Measurements from ENCODE around the gene NAV2.

The NAV2 gene

GRCh38 chr11:19777039-19777376 lies 64.4 kb downstream of the NAV2 start:
- Histone ChIP-seq H2AFZ (ENCODE audit: low read length) (no peak overlapping the region), H3K9me3 (replicated peaks; ENCODE audit: insufficient read depth, low read length) (no peaks in the 10 kb centered on the region), H4K20me1 (ENCODE audit: insufficient read depth, low read length) (0 out of 2 replicates have a peak, but pooled peaks cover 7% of the 10 kb centered on the region), H3K36me3 (replicated peaks; ENCODE audit: insufficient read depth, low read length) (no peaks in the 10 kb centered on the region), H3K4me1 (ENCODE audit: low read length) (no peaks in the 10 kb centered on the region), H3K27ac (ENCODE audit: low read length) (no peak overlapping the region), H3K79me2 (ENCODE audit: low read length) (no peaks in the 10 kb centered on the region), H3F3A (ENCODE audit: insufficient read depth, low read length) (no peaks in the 10 kb centered on the region), H3K9ac (ENCODE audit: low read length) (no peak overlapping the region), H3K27me3 (replicated peaks; ENCODE audit: insufficient read depth, low read length) (no peaks in the 10 kb centered on the region), H3K9me2 (replicated peaks; ENCODE audit: insufficient read depth, low read length) (no peaks in the 10 kb centered on the region), H3K4me2 (ENCODE audit: low read depth, low read length) (no peak overlapping the region), H3K4me3 (ENCODE audit: low read length) (no peak overlapping the region)
- DNase-seq = no peak
- TF ChIP-seq EZH2 (optimal IDR thresholded peaks at IDR 0.05; ENCODE audit: low read depth, low read length) (no peak), EZH2phosphoT487 (IDR thresholded peaks at IDR 0.05; ENCODE audit: low read length) (no peak)
- TF ChIP-seq, protein P1, sequence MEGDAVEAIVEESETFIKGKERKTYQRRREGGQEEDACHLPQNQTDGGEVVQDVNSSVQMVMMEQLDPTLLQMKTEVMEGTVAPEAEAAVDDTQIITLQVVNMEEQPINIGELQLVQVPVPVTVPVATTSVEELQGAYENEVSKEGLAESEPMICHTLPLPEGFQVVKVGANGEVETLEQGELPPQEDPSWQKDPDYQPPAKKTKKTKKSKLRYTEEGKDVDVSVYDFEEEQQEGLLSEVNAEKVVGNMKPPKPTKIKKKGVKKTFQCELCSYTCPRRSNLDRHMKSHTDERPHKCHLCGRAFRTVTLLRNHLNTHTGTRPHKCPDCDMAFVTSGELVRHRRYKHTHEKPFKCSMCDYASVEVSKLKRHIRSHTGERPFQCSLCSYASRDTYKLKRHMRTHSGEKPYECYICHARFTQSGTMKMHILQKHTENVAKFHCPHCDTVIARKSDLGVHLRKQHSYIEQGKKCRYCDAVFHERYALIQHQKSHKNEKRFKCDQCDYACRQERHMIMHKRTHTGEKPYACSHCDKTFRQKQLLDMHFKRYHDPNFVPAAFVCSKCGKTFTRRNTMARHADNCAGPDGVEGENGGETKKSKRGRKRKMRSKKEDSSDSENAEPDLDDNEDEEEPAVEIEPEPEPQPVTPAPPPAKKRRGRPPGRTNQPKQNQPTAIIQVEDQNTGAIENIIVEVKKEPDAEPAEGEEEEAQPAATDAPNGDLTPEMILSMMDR (IDR thresholded peaks at IDR 0.05; ENCODE audit: low read length) = no peak

DNA sequence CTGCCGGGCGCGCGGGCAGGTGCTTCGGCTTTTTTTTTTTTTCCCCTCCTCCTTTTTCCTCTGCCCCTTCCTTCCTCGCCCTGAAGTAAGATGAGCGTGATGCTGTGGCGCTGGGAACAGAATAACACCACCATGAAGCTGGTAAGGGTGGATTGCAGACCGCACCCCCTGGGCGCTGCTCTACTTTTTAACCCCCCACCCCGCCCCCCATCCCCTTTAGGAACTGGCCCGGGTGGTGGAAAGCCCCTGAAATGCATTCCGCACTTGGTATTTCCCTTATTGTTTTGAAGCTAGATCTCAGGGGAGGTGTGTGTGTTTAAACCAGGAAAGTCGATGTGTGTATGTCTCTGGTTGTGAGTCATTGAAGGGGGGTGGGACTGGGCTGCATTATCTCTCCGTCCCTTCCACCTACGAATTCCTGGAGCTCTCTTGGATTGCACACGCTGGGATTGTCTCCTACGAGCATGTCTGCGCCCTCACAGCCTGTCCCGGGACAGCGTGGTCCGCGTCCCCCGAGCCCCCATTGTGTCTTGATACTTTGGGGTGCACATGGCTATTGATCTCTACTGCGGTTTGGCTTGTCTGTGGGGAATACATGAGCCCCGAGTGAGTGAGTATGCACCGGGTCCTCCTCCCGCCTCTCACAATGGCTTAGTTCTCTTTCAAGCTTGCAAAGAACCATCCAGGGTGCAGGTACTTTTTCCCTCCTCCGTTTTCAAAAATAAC lies 64.9 kb downstream of the NAV2 start:
- Histone ChIP-seq H3K4me3 (ENCODE audit: low read length) (no peak overlapping the region), H3K4me2 (ENCODE audit: low read depth, low read length) (no peak overlapping the region), H3K79me2 (ENCODE audit: low read length) (no peaks in the 10 kb centered on the region), H3K4me1 (ENCODE audit: low read length) (no peaks in the 10 kb centered on the region), H3K9me2 (replicated peaks; ENCODE audit: insufficient read depth, low read length) (no peaks in the 10 kb centered on the region), H3K9me3 (replicated peaks; ENCODE audit: insufficient read depth, low read length) (no peaks in the 10 kb centered on the region), H3K9ac (ENCODE audit: low read length) (no peak overlapping the region), H3K27me3 (replicated peaks; ENCODE audit: insufficient read depth, low read length) (no peaks in the 10 kb centered on the region), H3F3A (ENCODE audit: insufficient read depth, low read length) (no peaks in the 10 kb centered on the region), H2AFZ (ENCODE audit: low read length) (no peak overlapping the region), H3K27ac (ENCODE audit: low read length) (no peak overlapping the region), H4K20me1 (ENCODE audit: insufficient read depth, low read length) (0 out of 2 replicates have a peak, but pooled peaks cover 7% of the 10 kb centered on the region), H3K36me3 (replicated peaks; ENCODE audit: insufficient read depth, low read length) (no peaks in the 10 kb centered on the region)
- no peak for DNase-seq
- TF ChIP-seq, protein P1 (IDR thresholded peaks at IDR 0.05; ENCODE audit: low read length) = no peak
- TF ChIP-seq EZH2phosphoT487 (IDR thresholded peaks at IDR 0.05; ENCODE audit: low read length) (no peak), EZH2 (optimal IDR thresholded peaks at IDR 0.05; ENCODE audit: low read depth, low read length) (no peak)

- no peaks in the 10 kb centered on the region for H3K36me3 ChIP-seq (replicated peaks; ENCODE audit: insufficient read depth, low read length)
- H4K20me1 ChIP-seq (ENCODE audit: insufficient read depth, low read length) = no peaks in the 10 kb centered on the region
- H3K27ac ChIP-seq (ENCODE audit: low read length) = no peak overlapping the region
- no peak overlapping the region for H3K9ac ChIP-seq (ENCODE audit: low read length)
- no peaks in the 10 kb centered on the region for H3F3A ChIP-seq (ENCODE audit: insufficient read depth, low read length)
- TF ChIP-seq EZH2phosphoT487 (IDR thresholded peaks at IDR 0.05; ENCODE audit: low read length) (no peak), EZH2 (optimal IDR thresholded peaks at IDR 0.05; ENCODE audit: low read depth, low read length) (no peak)
- TF ChIP-seq, protein P1 (IDR thresholded peaks at IDR 0.05; ENCODE audit: low read length) = no peak
- H3K9me2 ChIP-seq (replicated peaks; ENCODE audit: insufficient read depth, low read length) = no peaks in the 10 kb centered on the region
- no peak overlapping the region for H2AFZ ChIP-seq (ENCODE audit: low read length)
- H3K4me2 ChIP-seq (ENCODE audit: low read depth, low read length) = no peak overlapping the region
- no peak overlapping the region for H3K4me3 ChIP-seq (ENCODE audit: low read length)
- no peaks in the 10 kb centered on the region for H3K4me1 ChIP-seq (ENCODE audit: low read length)
- no peaks in the 10 kb centered on the region for H3K27me3 ChIP-seq (replicated peaks; ENCODE audit: insufficient read depth, low read length)
- H3K79me2 ChIP-seq (ENCODE audit: low read length) = no peaks in the 10 kb centered on the region
- no peaks in the 10 kb centered on the region for H3K9me3 ChIP-seq (replicated peaks; ENCODE audit: insufficient read depth, low read length)
- no peak for DNase-seq
These were observed 67.1 kb downstream of the NAV2 start for GRCh38 chr11:19779740-19780139.
